Ishikawa (cell line): ENCODE results near the gene GATAD1.

Experiments
- CEBPB ChIP-seq: IDR thresholded peaks from 2 replicates; pipeline ENCODE4 v1.6.1; 2012
- CREB1 ChIP-seq: IDR thresholded peaks from 2 replicates; pipeline ENCODE4 v1.6.1; 2012; ENCODE audit warnings: low read depth
- EGR1 ChIP-seq: IDR thresholded peaks from 2 replicates; pipeline ENCODE4 v1.6.1; 2012
- EP300 ChIP-seq: IDR thresholded peaks from 2 replicates; pipeline ENCODE4 v1.6.1; 2012; ENCODE audit warnings: borderline replicate concordance
- FOXM1 ChIP-seq: IDR thresholded peaks from 2 replicates; pipeline ENCODE4 v1.6.1; 2012; ENCODE audit warnings: low read depth, borderline replicate concordance
- NFIC ChIP-seq: IDR thresholded peaks from 2 replicates; pipeline ENCODE4 v1.6.1; 2012
- RAD21 ChIP-seq: IDR thresholded peaks from 2 replicates; pipeline ENCODE4 v1.6.1; 2012; ENCODE audit warnings: low read depth
- TAF1 ChIP-seq: IDR thresholded peaks from 2 replicates; pipeline ENCODE4 v1.6.1; 2012; ENCODE audit warnings: low read depth, mild to moderate bottlenecking
- TCF12 ChIP-seq: IDR thresholded peaks from 2 replicates; pipeline ENCODE4 v1.6.1; 2012; ENCODE audit warnings: low read depth
- YY1 ChIP-seq: IDR thresholded peaks from 2 replicates; pipeline ENCODE4 v1.6.1; 2012; ENCODE audit warnings: low read depth
- ZBTB7A ChIP-seq: IDR thresholded peaks from 2 replicates; pipeline ENCODE4 v1.6.1; 2012; ENCODE audit warnings: low read depth
- TF ChIP-seq, protein P1 (sequence below): IDR thresholded peaks from 2 replicates; pipeline ENCODE4 v1.6.1; 2012
- TF ChIP-seq, protein P2 (sequence below): IDR thresholded peaks from 2 replicates; pipeline ENCODE4 v1.6.1; 2012; ENCODE audit warnings: low read depth, mild to moderate bottlenecking
- TF ChIP-seq, protein P3 (sequence below): IDR thresholded peaks from 2 replicates; pipeline ENCODE4 v1.6.1; 2012

DNA sequence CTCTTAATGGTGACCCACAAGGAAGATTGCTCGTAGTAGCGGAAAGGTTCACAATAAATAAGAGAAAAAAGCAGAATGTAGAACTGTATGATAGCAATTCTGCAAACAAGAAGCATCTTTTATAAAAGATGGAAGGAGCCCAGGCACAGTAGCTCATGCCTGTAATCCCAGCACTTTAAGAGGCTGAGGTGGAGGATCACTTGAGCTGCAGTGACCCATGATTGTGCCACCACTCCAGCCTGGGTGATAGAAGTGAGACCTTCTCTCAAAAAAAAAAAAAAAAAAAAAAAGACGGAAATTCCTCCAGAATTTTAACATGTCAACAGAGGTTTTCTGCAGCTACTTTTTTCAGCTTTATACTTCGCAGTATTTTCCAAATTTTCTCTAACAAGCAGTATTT is 13.2 kb downstream of the GATAD1 start:
- TF ChIP-seq EP300 (no peak), EGR1 (no peak), TAF1 (no peak), RAD21 (no peak), NFIC (no peak), CEBPB (no peak), TCF12 (no peak), FOXM1 (no peak), YY1 (no peak), ZBTB7A (no peak), CREB1 (no peak)
- TF ChIP-seq, protein P1, sequence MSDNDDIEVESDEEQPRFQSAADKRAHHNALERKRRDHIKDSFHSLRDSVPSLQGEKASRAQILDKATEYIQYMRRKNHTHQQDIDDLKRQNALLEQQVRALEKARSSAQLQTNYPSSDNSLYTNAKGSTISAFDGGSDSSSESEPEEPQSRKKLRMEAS = no peak
- TF ChIP-seq, protein P2, sequence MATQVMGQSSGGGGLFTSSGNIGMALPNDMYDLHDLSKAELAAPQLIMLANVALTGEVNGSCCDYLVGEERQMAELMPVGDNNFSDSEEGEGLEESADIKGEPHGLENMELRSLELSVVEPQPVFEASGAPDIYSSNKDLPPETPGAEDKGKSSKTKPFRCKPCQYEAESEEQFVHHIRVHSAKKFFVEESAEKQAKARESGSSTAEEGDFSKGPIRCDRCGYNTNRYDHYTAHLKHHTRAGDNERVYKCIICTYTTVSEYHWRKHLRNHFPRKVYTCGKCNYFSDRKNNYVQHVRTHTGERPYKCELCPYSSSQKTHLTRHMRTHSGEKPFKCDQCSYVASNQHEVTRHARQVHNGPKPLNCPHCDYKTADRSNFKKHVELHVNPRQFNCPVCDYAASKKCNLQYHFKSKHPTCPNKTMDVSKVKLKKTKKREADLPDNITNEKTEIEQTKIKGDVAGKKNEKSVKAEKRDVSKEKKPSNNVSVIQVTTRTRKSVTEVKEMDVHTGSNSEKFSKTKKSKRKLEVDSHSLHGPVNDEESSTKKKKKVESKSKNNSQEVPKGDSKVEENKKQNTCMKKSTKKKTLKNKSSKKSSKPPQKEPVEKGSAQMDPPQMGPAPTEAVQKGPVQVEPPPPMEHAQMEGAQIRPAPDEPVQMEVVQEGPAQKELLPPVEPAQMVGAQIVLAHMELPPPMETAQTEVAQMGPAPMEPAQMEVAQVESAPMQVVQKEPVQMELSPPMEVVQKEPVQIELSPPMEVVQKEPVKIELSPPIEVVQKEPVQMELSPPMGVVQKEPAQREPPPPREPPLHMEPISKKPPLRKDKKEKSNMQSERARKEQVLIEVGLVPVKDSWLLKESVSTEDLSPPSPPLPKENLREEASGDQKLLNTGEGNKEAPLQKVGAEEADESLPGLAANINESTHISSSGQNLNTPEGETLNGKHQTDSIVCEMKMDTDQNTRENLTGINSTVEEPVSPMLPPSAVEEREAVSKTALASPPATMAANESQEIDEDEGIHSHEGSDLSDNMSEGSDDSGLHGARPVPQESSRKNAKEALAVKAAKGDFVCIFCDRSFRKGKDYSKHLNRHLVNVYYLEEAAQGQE = no peak
- TF ChIP-seq, protein P3, sequence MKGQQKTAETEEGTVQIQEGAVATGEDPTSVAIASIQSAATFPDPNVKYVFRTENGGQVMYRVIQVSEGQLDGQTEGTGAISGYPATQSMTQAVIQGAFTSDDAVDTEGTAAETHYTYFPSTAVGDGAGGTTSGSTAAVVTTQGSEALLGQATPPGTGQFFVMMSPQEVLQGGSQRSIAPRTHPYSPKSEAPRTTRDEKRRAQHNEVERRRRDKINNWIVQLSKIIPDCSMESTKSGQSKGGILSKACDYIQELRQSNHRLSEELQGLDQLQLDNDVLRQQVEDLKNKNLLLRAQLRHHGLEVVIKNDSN = no peak
